Measurements from ENCODE around the gene CELSR2. TPM values are rescaled to one million over a fixed set of nuclear protein-coding genes. Genes with fewer than 3 reads are reported as not detected.

Gene CELSR2
- total and polyA plus RNA-seq, 2 of the 8 experiments (the other 6 are each of a cell fraction or from before 2014, with no cell fraction given) = 12.0 to 27.7 TPM

DNA sequence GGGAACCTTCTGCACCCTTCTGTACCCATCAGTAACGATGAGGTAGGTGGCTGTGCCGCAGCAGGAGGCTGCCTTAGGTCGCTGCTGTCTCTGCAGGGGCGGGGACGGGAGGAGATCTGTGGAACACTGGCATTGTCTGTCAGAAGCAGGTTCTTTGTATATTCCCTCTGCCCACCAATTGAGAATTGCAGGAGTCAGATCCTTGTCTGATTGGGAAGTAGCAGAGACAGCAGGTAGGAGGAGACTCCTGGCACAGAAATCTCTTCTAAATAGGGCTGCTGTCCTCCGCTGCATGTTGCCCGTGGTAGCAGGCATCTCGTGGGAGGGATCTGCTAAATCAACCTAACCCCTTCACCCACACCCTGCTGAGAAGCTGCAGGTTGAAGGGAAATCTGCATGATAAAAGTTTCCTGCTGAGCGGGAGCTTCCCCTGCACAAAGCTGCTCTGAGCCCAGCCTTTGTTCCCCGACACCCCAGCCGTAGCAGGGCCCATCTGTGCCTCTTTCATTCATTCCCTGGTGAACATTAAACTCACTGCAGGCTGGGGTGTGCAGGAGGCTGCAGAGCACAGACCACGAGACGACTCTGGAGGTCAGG, 19.7 kb upstream of the CELSR2 start (continued):
- TF ChIP-seq PHF8 (conservative IDR thresholded peaks at IDR 0.05; ENCODE audit: low read depth, low read length) (no peak), SIN3A (conservative IDR thresholded peaks at IDR 0.05 in 1 of 2, IDR thresholded peaks at IDR 0.05 in 1 of 2; ENCODE audit: low read depth in 1 of 2, low read length in 2 of 2) (peak; percentile 24 to 89; a peak in 2 of 4 replicates), SAP30 (IDR thresholded peaks at IDR 0.05; ENCODE audit: insufficient read depth, insufficient replicate concordance, low read length) (no peak), POLR2AphosphoS5 (IDR thresholded peaks at IDR 0.05; ENCODE audit: low read depth, low read length) (no peak), RNF2 (IDR thresholded peaks at IDR 0.05; ENCODE audit: borderline replicate concordance, low read depth, low read length, missing control alignments, poor library complexity, severe bottlenecking) (no peak)
- TF ChIP-seq, protein P1, sequence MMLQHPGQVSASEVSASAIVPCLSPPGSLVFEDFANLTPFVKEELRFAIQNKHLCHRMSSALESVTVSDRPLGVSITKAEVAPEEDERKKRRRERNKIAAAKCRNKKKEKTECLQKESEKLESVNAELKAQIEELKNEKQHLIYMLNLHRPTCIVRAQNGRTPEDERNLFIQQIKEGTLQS (IDR thresholded peaks at IDR 0.05; ENCODE audit: insufficient read depth, low read depth, low read length) = no peak

All from H1 (cell line).